Hepatocyte (in vitro differentiated cells): Measurements from ENCODE around the gene LACTBL1. TPM values are rescaled to one million over a fixed set of nuclear protein-coding genes. Genes with fewer than 3 reads are reported as not detected.

Experiments
- DNase-seq: peaks from one replicate; pipeline ENCODE4 v3.0.0-alpha.2; 2016; ENCODE audit warnings: low spot score
- H2AFZ ChIP-seq: fragments of 200-600 bp; sonication (generic); 2 replicates; pipeline ENCODE4 v1.6.0; 2016; ENCODE audit warnings: antibody characterized with exemption, mild to moderate bottlenecking
- H3K27ac ChIP-seq: fragments of 200-600 bp; sonication (generic); 2 replicates; pipeline ENCODE4 v1.5.1; 2016; ENCODE audit warnings: mild to moderate bottlenecking
- H3K27me3 ChIP-seq: fragments of 200-600 bp; sonication (generic); 2 replicates; pipeline ENCODE4 v1.6.1; 2016
- H3K36me3 ChIP-seq: fragments of 200-600 bp; sonication (generic); replicated peaks from 2 replicates; pipeline ENCODE4 v1.5.1; 2016; ENCODE audit warnings: low read depth; ENCODE audit not compliant: insufficient read depth
- H3K4me1 ChIP-seq: fragments of 200-600 bp; sonication (generic); 2 replicates; pipeline ENCODE4 v1.5.1; 2016; ENCODE audit warnings: mild to moderate bottlenecking, moderate library complexity; ENCODE audit not compliant: insufficient read depth
- H3K4me2 ChIP-seq: fragments of 200-600 bp; sonication (generic); 2 replicates; pipeline ENCODE4 v1.6.0; 2016
- H3K4me3 ChIP-seq: fragments of 200-600 bp; sonication (generic); 2 replicates; pipeline ENCODE4 v1.5.1; 2016; ENCODE audit warnings: mild to moderate bottlenecking
- H3K79me2 ChIP-seq: fragments of 200-600 bp; sonication (generic); 2 replicates; pipeline ENCODE4 v1.6.0; 2017; ENCODE audit warnings: mild to moderate bottlenecking
- H3K9me2 ChIP-seq: fragments of 200-600 bp; sonication (generic); replicated peaks from 2 replicates; pipeline ENCODE4 v1.6.0; 2017; ENCODE audit warnings: mild to moderate bottlenecking; ENCODE audit not compliant: insufficient read depth
- H3K9me3 ChIP-seq: fragments of 200-600 bp; sonication (generic); 2 replicates; pipeline ENCODE4 v1.5.1; 2016; ENCODE audit warnings: low read depth, mild to moderate bottlenecking
- H4K20me1 ChIP-seq: fragments of 200-600 bp; sonication (generic); 2 replicates; pipeline ENCODE4 v1.6.0; 2016; ENCODE audit warnings: mild to moderate bottlenecking; ENCODE audit not compliant: insufficient read depth, poor library complexity, severe bottlenecking
- CTCF ChIP-seq: fragments of 200-600 bp; sonication (generic); IDR thresholded peaks from 2 replicates; pipeline ENCODE4 v1.5.1; 2016; ENCODE audit warnings: antibody characterized with exemption, mild to moderate bottlenecking; ENCODE audit not compliant: poor library complexity
- EZH2 ChIP-seq: fragments of 200-600 bp; sonication (generic); IDR thresholded peaks from 2 replicates; pipeline ENCODE4 v1.6.1; 2016; ENCODE audit warnings: antibody characterized with exemption, mild to moderate bottlenecking, borderline replicate concordance
- EZH2phosphoT487 ChIP-seq: fragments of 200-600 bp; sonication (generic); IDR thresholded peaks from one replicate; pipeline ENCODE4 v1.6.1; 2018; ENCODE audit warnings: antibody characterized with exemption, mild to moderate bottlenecking, low read depth, moderate library complexity; ENCODE audit not compliant: unreplicated experiment, severe bottlenecking
- WGBS: methylation state at CpG from one replicate; pipeline ENCODE4 v1.1.6; 2016; ENCODE audit warnings: low lambda C conversion rate; ENCODE audit errors: missing lambda C conversion rate; 5-methylcytosine and 5-hydroxymethylcytosine counted together
- polyA plus RNA-seq: library from polyadenylated mRNA; unstranded; fragments of >200 nt; fragmentation: Nextera tagmentation; extraction: Ambion mirVana; gene quantifications from 2 replicates; pipeline ENCODE4 v1.2.1, GENCODE V29; 2016
- total RNA-seq: library from RNA; depleted of rRNA; stranded (reverse); fragments of >200 nt; gene quantifications from 2 replicates; pipeline ENCODE4 v1.2.3, GENCODE V29; 2014

The LACTBL1 gene
- total and polyA plus RNA-seq, 2 experiments from 2014 or later: not detected

GRCh38 chr1:22914156-22914555, 58.5 kb downstream of the LACTBL1 start:
- Histone ChIP-seq H3K9me3 (no peaks in the 10 kb centered on the region), H3K4me2 (no peak overlapping the region), H4K20me1 (no peaks in the 10 kb centered on the region), H3K4me3 (no peak overlapping the region), H3K9me2 (no peaks in the 10 kb centered on the region), H3K79me2 (no peaks in the 10 kb centered on the region), H3K27ac (no peak overlapping the region), H3K27me3 (no peaks in the 10 kb centered on the region), H3K36me3 (no peaks in the 10 kb centered on the region), H3K4me1 (no peaks in the 10 kb centered on the region), H2AFZ (no peak overlapping the region)
- WGBS: 87% methylated on average over 10 of the region's 10 CpGs
- no peak for DNase-seq
- no peak for TF ChIP-seq EZH2phosphoT487
- no peak for TF ChIP-seq EZH2
- no peak for TF ChIP-seq CTCF

DNA sequence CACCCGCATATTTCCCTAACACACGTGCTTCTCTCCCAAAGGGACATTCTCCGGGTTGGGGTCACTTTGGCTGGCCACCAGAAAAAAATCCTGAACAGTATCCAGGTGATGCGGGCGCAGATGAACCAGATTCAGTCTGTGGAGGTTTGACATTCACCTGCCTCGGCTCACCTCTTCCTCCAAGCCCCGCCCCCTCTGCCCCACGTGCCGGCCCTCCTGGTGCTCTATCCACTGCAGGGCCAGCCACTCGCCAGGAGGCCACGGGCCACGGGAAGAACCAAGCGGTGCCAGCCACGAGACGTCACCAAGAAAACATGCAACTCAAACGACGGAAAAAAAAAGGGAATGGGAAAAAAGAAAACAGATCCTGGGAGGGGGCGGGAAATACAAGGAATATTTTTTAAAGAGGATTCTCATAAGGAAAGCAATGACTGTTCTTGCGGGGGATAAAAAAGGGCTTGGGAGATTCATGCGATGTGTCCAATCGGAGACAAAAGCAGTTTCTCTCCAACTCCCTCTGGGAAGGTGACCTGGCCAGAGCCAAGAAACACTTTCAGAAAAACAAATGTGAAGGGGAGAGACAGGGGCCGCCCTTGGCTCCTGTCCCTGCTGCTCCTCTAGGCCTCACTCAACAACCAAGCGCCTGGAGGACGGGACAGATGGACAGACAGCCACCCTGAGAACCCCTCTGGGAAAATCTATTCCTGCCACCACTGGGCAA, 59.1 kb downstream of the LACTBL1 start:
- Histone ChIP-seq H3K4me1 (no peaks in the 10 kb centered on the region), H2AFZ (no peak overlapping the region), H3K27me3 (no peaks in the 10 kb centered on the region), H3K9me2 (no peaks in the 10 kb centered on the region), H3K36me3 (no peaks in the 10 kb centered on the region), H3K9me3 (no peaks in the 10 kb centered on the region), H3K4me2 (no peak overlapping the region), H3K4me3 (no peak overlapping the region), H4K20me1 (no peaks in the 10 kb centered on the region), H3K27ac (no peak overlapping the region), H3K79me2 (no peaks in the 10 kb centered on the region)
- 92% methylated on average over 19 of the region's 24 CpGs for WGBS
- no peak for DNase-seq
- TF ChIP-seq EZH2phosphoT487 (no peak), EZH2 (no peak), CTCF (no peak)

GRCh38 chr1:22912311-22912710, 60.4 kb downstream of the LACTBL1 start:
- Histone ChIP-seq H3K79me2 (no peaks in the 10 kb centered on the region), H3K9me3 (no peaks in the 10 kb centered on the region), H3K27me3 (no peaks in the 10 kb centered on the region), H4K20me1 (no peaks in the 10 kb centered on the region), H2AFZ (no peak overlapping the region), H3K36me3 (no peaks in the 10 kb centered on the region), H3K4me1 (no peaks in the 10 kb centered on the region), H3K9me2 (no peaks in the 10 kb centered on the region), H3K4me2 (no peak overlapping the region), H3K27ac (no peak overlapping the region), H3K4me3 (no peak overlapping the region)
- DNase-seq: no peak
- TF ChIP-seq EZH2phosphoT487 (no peak), EZH2 (no peak), CTCF (no peak)
- WGBS: 95% methylated on average over 16 of the region's 16 CpGs
